A549 (cell line): Measurements from ENCODE around the gene SETD4.

Experiments
- CHD2 ChIP-seq: fragments of 150-350 bp; IDR thresholded peaks from 2 replicates; pipeline ENCODE4 v1.6.1; 2014; ENCODE audit warnings: low read length; ENCODE audit not compliant: partially characterized antibody
- EHF ChIP-seq: fragments of 250-450 bp; sonication (Bioruptor Pico); IDR thresholded peaks from 2 replicates; pipeline ENCODE4 v1.5.0; 2020; ENCODE audit warnings: mild to moderate bottlenecking
- HOXA7 ChIP-seq: fragments of 250-450 bp; sonication (Bioruptor Pico); IDR thresholded peaks from 2 replicates; pipeline ENCODE4 v1.5.0; 2020; ENCODE audit warnings: mild to moderate bottlenecking, moderate library complexity
- JUN ChIP-seq, 2 experiments: fragments of >200 bp; sonication (Bioruptor Twin); formaldehyde crosslinking; IDR thresholded peaks; 2 replicates in 1 of 2; 3 replicates in 1 of 2; pipeline ENCODE4 v1.6.1; 2016 to 2017
- POLR2A ChIP-seq: IDR thresholded peaks from 2 replicates; pipeline ENCODE4 v1.6.1; 2012; ENCODE audit warnings: mild to moderate bottlenecking, low read length
- POLR2AphosphoS2 ChIP-seq: conservative IDR thresholded peaks from 2 replicates; pipeline ENCODE4 v1.6.1; 2012; ENCODE audit warnings: low read length, improper control_type of control experiment, inconsistent platforms
- RAD21 ChIP-seq, 2 experiments: fragments of >200 bp in 1 of 2; sonication (Bioruptor Twin) in 1 of 2; formaldehyde crosslinking in 1 of 2; IDR thresholded peaks in 1 of 2; conservative IDR thresholded peaks in 1 of 2; 2 replicates in 1 of 2; 3 replicates in 1 of 2; pipeline ENCODE4 v1.6.1; 2012 to 2018; ENCODE audit warnings: inconsistent platforms in 1 of 2
- ZFP36 ChIP-seq: fragments of 450-650 bp; IDR thresholded peaks from 2 replicates; pipeline ENCODE4 v1.6.1; 2014; ENCODE audit warnings: borderline replicate concordance; ENCODE audit not compliant: partially characterized antibody
- TF ChIP-seq, protein P1 (sequence below): fragments of >200 bp; sonication (Bioruptor Twin); formaldehyde crosslinking; IDR thresholded peaks from 3 replicates; pipeline ENCODE4 v1.5.1; 2016
- TF ChIP-seq, protein P2 (sequence below): fragments of 200-600 bp; sonication (generic); IDR thresholded peaks from 2 replicates; pipeline ENCODE4 v1.6.1; 2016; ENCODE audit warnings: antibody characterized with exemption, mild to moderate bottlenecking, moderate library complexity

DNA sequence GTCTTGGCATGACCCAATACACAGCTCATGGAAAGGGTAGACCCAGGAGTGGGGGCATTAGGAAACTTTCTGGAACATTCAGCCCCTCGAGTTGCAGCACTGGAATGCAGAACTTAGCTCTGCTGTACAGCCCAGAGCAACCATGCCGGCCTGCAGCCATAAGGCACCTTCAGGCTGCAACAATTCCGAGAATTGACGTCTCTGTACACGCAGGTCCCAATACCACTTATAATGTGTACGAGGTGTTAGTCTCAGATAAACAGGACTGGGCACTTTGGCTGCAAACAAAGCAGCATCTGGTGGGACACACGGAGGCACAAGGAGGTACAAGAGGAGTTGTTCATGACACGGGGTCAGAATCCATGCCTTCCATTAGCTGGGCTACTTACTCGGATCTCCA lies 17.4 kb upstream of the SETD4 start:
- TF ChIP-seq POLR2A (no peak), RAD21 (conservative IDR thresholded peaks at IDR 0.05 in 1 of 2, IDR thresholded peaks at IDR 0.05 in 1 of 2) (no peak), EHF (CRISPR knock-in tag) (no peak), CHD2 (no peak), ZFP36 (no peak), JUN (IDR thresholded peaks at IDR 0.05) (no peak), HOXA7 (no peak), POLR2AphosphoS2 (no peak)
- TF ChIP-seq, protein P1, sequence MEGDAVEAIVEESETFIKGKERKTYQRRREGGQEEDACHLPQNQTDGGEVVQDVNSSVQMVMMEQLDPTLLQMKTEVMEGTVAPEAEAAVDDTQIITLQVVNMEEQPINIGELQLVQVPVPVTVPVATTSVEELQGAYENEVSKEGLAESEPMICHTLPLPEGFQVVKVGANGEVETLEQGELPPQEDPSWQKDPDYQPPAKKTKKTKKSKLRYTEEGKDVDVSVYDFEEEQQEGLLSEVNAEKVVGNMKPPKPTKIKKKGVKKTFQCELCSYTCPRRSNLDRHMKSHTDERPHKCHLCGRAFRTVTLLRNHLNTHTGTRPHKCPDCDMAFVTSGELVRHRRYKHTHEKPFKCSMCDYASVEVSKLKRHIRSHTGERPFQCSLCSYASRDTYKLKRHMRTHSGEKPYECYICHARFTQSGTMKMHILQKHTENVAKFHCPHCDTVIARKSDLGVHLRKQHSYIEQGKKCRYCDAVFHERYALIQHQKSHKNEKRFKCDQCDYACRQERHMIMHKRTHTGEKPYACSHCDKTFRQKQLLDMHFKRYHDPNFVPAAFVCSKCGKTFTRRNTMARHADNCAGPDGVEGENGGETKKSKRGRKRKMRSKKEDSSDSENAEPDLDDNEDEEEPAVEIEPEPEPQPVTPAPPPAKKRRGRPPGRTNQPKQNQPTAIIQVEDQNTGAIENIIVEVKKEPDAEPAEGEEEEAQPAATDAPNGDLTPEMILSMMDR: no peak
- TF ChIP-seq, protein P2, sequence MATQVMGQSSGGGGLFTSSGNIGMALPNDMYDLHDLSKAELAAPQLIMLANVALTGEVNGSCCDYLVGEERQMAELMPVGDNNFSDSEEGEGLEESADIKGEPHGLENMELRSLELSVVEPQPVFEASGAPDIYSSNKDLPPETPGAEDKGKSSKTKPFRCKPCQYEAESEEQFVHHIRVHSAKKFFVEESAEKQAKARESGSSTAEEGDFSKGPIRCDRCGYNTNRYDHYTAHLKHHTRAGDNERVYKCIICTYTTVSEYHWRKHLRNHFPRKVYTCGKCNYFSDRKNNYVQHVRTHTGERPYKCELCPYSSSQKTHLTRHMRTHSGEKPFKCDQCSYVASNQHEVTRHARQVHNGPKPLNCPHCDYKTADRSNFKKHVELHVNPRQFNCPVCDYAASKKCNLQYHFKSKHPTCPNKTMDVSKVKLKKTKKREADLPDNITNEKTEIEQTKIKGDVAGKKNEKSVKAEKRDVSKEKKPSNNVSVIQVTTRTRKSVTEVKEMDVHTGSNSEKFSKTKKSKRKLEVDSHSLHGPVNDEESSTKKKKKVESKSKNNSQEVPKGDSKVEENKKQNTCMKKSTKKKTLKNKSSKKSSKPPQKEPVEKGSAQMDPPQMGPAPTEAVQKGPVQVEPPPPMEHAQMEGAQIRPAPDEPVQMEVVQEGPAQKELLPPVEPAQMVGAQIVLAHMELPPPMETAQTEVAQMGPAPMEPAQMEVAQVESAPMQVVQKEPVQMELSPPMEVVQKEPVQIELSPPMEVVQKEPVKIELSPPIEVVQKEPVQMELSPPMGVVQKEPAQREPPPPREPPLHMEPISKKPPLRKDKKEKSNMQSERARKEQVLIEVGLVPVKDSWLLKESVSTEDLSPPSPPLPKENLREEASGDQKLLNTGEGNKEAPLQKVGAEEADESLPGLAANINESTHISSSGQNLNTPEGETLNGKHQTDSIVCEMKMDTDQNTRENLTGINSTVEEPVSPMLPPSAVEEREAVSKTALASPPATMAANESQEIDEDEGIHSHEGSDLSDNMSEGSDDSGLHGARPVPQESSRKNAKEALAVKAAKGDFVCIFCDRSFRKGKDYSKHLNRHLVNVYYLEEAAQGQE: no peak
